Activated T-cell treated with anti-CD3 and anti-CD28 coated beads for 1 hour (primary cell): Measurements from ENCODE around the gene SLC41A2.
"Not testable (repeated sequence)": the region's sequence is repeated elsewhere in the genome, so short reads cannot be mapped to it uniquely, and the experiment has no call there.

Experiments
- DNase-seq: peaks from one replicate; pipeline ENCODE4 v3.0.0-alpha.2; 2020; ENCODE audit warnings: low read depth

The SLC41A2 gene

GRCh38 chr12:104958001-104958804 is at the start of gene SLC41A2:
SLC41A2 (minus strand) TSS chr12:104958290; CDS start chr12:104928527, 29,763 bp downstream.
- peak; percentile 67 for DNase-seq

GRCh38 chr12:105001476-105001875 is 43.4 kb upstream of the SLC41A2 start:
- no peak for DNase-seq

- DNase-seq, result no peak
These were observed 41.2 kb upstream of the SLC41A2 start for GRCh38 chr12:104999347-104999685.

GRCh38 chr12:104998423-104999346 is 40.6 kb upstream of the SLC41A2 start:
- no peak for DNase-seq

- DNase-seq, result no peak
These were observed 39.5 kb upstream of the SLC41A2 start for GRCh38 chr12:104997541-104997940.

- no peak for DNase-seq
These were observed 36.2 kb upstream of the SLC41A2 start for GRCh38 chr12:104994336-104994735.

- no peak for DNase-seq
These were observed 33.6 kb upstream of the SLC41A2 start for GRCh38 chr12:104991565-104992128.

- DNase-seq, result no peak
These were observed 32.9 kb upstream of the SLC41A2 start for GRCh38 chr12:104990950-104991349.

GRCh38 chr12:104986022-104986941 is 28.2 kb upstream of the SLC41A2 start, which contains the start of gene NOPCHAP1:
NOPCHAP1 (plus strand) TSS chr12:104986316; CDS start chr12:104986353, 37 bp downstream.
- peak; percentile 81 for DNase-seq

- DNase-seq, result no peak
These were observed 27.1 kb upstream of the SLC41A2 start for GRCh38 chr12:104985206-104985605.

- not testable (repeated sequence) for DNase-seq
These were observed 19.6 kb upstream of the SLC41A2 start for GRCh38 chr12:104977688-104978087.

GRCh38 chr12:104976703-104977102 is 18.6 kb upstream of the SLC41A2 start:
- DNase-seq, result no peak

GRCh38 chr12:104975587-104976343 is 17.7 kb upstream of the SLC41A2 start:
- DNase-seq, result no peak

- no peak for DNase-seq
These were observed 16.7 kb upstream of the SLC41A2 start for GRCh38 chr12:104974626-104975290.

- no peak for DNase-seq
These were observed 15.2 kb upstream of the SLC41A2 start for GRCh38 chr12:104973250-104973649.

- no peak for DNase-seq
These were observed 13.2 kb upstream of the SLC41A2 start for GRCh38 chr12:104971306-104971705.

- DNase-seq, result no peak
These were observed 11.3 kb upstream of the SLC41A2 start for GRCh38 chr12:104969343-104969742.

- DNase-seq, result no peak
These were observed 8.6 kb upstream of the SLC41A2 start for GRCh38 chr12:104966677-104967076.

- no peak for DNase-seq
These were observed 6.7 kb upstream of the SLC41A2 start for GRCh38 chr12:104964856-104965205.

- DNase-seq, result no peak
These were observed 6.2 kb upstream of the SLC41A2 start for GRCh38 chr12:104964167-104964855.
